GM23338 (cell line): Measurements from ENCODE around the gene FAAH. TPM values are rescaled to one million over a fixed set of nuclear protein-coding genes. Genes with fewer than 3 reads are reported as not detected.

ENCODE experiments used
- ATAC-seq: fragments of 200-7000 bp; cut with Tn5 transposase; 3 replicates; pipeline ENCODE4 v1.9.1; 2020
- DNase-seq: peaks from one replicate; pipeline ENCODE4 v3.0.0-alpha.2; 2015; ENCODE audit warnings: low spot score
- H2AFZ ChIP-seq: fragments of 200-600 bp; sonication (generic); 2 replicates; pipeline ENCODE4 v1.8.0; 2016; ENCODE audit warnings: antibody characterized with exemption, mild to moderate bottlenecking, moderate library complexity
- H3F3A ChIP-seq: fragments of 200-600 bp; sonication (generic); replicated peaks from 2 replicates; pipeline ENCODE4 v1.8.0; 2017; ENCODE audit warnings: antibody characterized with exemption, mixed run types, low read depth
- H3K27ac ChIP-seq: fragments of 200-600 bp; sonication (generic); 2 replicates; pipeline ENCODE4 v1.6.1; 2016; ENCODE audit warnings: low read depth
- H3K27me3 ChIP-seq: fragments of 200-600 bp; sonication (generic); 2 replicates; pipeline ENCODE4 v1.8.0; 2016; ENCODE audit warnings: mild to moderate bottlenecking, mixed run types, moderate library complexity; ENCODE audit not compliant: insufficient read depth
- H3K36me3 ChIP-seq: fragments of 200-600 bp; sonication (generic); 2 replicates; pipeline ENCODE4 v1.8.0; 2016; ENCODE audit warnings: mild to moderate bottlenecking; ENCODE audit not compliant: insufficient read depth
- H3K4me1 ChIP-seq: fragments of 200-600 bp; sonication (generic); 2 replicates; pipeline ENCODE4 v1.8.0; 2016; ENCODE audit warnings: mild to moderate bottlenecking, moderate library complexity; ENCODE audit not compliant: insufficient read depth
- H3K4me2 ChIP-seq: fragments of 200-600 bp; sonication (generic); 2 replicates; pipeline ENCODE4 v1.7.1; 2017; ENCODE audit warnings: mixed run types
- H3K4me3 ChIP-seq: fragments of 200-600 bp; sonication (generic); 2 replicates; pipeline ENCODE4 v1.6.1; 2016; ENCODE audit warnings: mixed run types
- H3K79me2 ChIP-seq: fragments of 200-600 bp; sonication (generic); replicated peaks from 2 replicates; pipeline ENCODE4 v1.8.0; 2017; ENCODE audit warnings: mild to moderate bottlenecking; ENCODE audit not compliant: insufficient read depth
- H3K9me2 ChIP-seq: fragments of 200-600 bp; sonication (generic); 2 replicates; pipeline ENCODE4 v1.8.0; 2017; ENCODE audit not compliant: insufficient read depth
- H4K20me1 ChIP-seq: fragments of 200-600 bp; sonication (generic); replicated peaks from 2 replicates; pipeline ENCODE4 v1.8.0; 2017; ENCODE audit warnings: mild to moderate bottlenecking; ENCODE audit not compliant: insufficient read depth
- H3K27ac Mint-ChIP-seq: 2 replicates; pipeline ENCODE4 v1.8.0; 2020; ENCODE audit warnings: inconsistent platforms, mild to moderate bottlenecking, moderate library complexity, mixed read lengths
- H3K27me3 Mint-ChIP-seq: 3 replicates; pipeline ENCODE4 v1.8.0; 2022; ENCODE audit warnings: low read depth, mild to moderate bottlenecking, moderate library complexity, mixed read lengths, inconsistent platforms; ENCODE audit not compliant: insufficient read depth, poor library complexity
- H3K36me3 Mint-ChIP-seq: 3 replicates; pipeline ENCODE4 v1.8.0; 2021; ENCODE audit warnings: low read depth, mild to moderate bottlenecking, inconsistent platforms, moderate library complexity, mixed read lengths
- H3K4me1 Mint-ChIP-seq: 3 replicates; pipeline ENCODE4 v1.8.0; 2020; ENCODE audit warnings: mild to moderate bottlenecking, inconsistent platforms, mixed read lengths
- H3K4me3 Mint-ChIP-seq: 3 replicates; pipeline ENCODE4 v1.8.0; 2021; ENCODE audit warnings: moderate library complexity, mild to moderate bottlenecking, inconsistent platforms, mixed read lengths
- H3K9me3 Mint-ChIP-seq: 3 replicates; pipeline ENCODE4 v1.8.0; 2020; ENCODE audit warnings: moderate library complexity, mild to moderate bottlenecking, inconsistent platforms, mixed read lengths
- CREB1 ChIP-seq: fragments of 250-450 bp; sonication (Bioruptor Pico); IDR thresholded peaks from 2 replicates; pipeline ENCODE4 v1.5.0; 2020; ENCODE audit warnings: low read depth, mild to moderate bottlenecking, moderate library complexity
- EZH2phosphoT487 ChIP-seq: fragments of 200-600 bp; sonication (generic); IDR thresholded peaks from one replicate; pipeline ENCODE4 v1.8.1; 2018; ENCODE audit warnings: antibody characterized with exemption; ENCODE audit not compliant: unreplicated experiment
- JUNB ChIP-seq: IDR thresholded peaks from one replicate; pipeline ENCODE4 v1.6.1; 2016; ENCODE audit warnings: antibody characterized with exemption; ENCODE audit not compliant: unreplicated experiment
- NANOG ChIP-seq: IDR thresholded peaks from 2 replicates; pipeline ENCODE4 v1.6.1; 2016; ENCODE audit warnings: antibody characterized with exemption, borderline replicate concordance
- POLR2AphosphoS5 ChIP-seq: IDR thresholded peaks from 2 replicates; pipeline ENCODE4 v1.6.1; 2016; ENCODE audit warnings: antibody characterized with exemption, low read depth
- ZNF331 ChIP-seq: fragments of 250-450 bp; sonication (Bioruptor Pico); IDR thresholded peaks from 2 replicates; pipeline ENCODE4 v1.5.0; 2020; ENCODE audit warnings: low read depth, mild to moderate bottlenecking, moderate library complexity
- polyA plus RNA-seq: library from polyadenylated mRNA; unstranded; fragments of >200 nt; fragmentation: Nextera tagmentation; extraction: Ambion mirVana; gene quantifications from 2 replicates; pipeline ENCODE4 v1.2.1, GENCODE V29; 2016
- total RNA-seq: library from RNA; depleted of rRNA; stranded (reverse); fragments of >200 nt; shearing (Covaris generic); gene quantifications from 2 replicates; pipeline ENCODE4 v1.2.3, GENCODE V29; 2014
- TF ChIP-seq, protein P1 (sequence below): IDR thresholded peaks from 2 replicates; pipeline ENCODE4 v1.6.1; 2016; ENCODE audit warnings: antibody characterized with exemption
- TF ChIP-seq, protein P2 (sequence below), 2 experiments: fragments of 200-600 bp in 1 of 2; sonication (generic) in 1 of 2; conservative IDR thresholded peaks; 2 replicates each; pipeline versions ENCODE4 v1.5.1 to v1.6.1; 2016 to 2017; ENCODE audit warnings: antibody characterized with exemption in 2 of 2, low read depth in 2 of 2, mild to moderate bottlenecking in 2 of 2, moderate library complexity in 1 of 2
- TF ChIP-seq, protein P3 (sequence below): IDR thresholded peaks from one replicate; pipeline ENCODE4 v1.6.1; 2018; ENCODE audit warnings: antibody characterized with exemption; ENCODE audit not compliant: unreplicated experiment

Gene FAAH
- total and polyA plus RNA-seq, 2 experiments from 2014 or later = 10.7 to 24.0 TPM

DNA sequence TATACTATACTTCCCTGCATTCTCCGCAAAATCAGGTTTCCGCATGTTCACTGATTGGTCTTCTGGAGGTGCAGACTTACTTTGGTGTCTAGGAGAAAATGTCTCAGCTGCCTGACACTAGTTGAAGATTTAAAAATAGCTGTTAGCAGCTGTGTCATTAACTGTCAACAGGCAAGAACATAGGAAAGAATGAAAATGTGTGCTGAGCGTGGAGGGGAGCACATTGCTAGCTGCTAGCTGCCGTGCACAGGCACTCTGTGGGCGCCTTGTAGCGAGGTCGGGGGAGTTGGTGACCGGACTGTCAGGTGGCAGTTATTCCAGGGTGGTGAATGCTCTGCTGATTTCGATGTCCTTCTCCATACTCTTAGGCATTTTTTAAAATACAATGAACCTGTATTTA lies 5.2 kb downstream of the FAAH start (continued):
- TF ChIP-seq, protein P1, sequence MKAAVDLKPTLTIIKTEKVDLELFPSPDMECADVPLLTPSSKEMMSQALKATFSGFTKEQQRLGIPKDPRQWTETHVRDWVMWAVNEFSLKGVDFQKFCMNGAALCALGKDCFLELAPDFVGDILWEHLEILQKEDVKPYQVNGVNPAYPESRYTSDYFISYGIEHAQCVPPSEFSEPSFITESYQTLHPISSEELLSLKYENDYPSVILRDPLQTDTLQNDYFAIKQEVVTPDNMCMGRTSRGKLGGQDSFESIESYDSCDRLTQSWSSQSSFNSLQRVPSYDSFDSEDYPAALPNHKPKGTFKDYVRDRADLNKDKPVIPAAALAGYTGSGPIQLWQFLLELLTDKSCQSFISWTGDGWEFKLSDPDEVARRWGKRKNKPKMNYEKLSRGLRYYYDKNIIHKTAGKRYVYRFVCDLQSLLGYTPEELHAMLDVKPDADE = no peak
- TF ChIP-seq, protein P2, sequence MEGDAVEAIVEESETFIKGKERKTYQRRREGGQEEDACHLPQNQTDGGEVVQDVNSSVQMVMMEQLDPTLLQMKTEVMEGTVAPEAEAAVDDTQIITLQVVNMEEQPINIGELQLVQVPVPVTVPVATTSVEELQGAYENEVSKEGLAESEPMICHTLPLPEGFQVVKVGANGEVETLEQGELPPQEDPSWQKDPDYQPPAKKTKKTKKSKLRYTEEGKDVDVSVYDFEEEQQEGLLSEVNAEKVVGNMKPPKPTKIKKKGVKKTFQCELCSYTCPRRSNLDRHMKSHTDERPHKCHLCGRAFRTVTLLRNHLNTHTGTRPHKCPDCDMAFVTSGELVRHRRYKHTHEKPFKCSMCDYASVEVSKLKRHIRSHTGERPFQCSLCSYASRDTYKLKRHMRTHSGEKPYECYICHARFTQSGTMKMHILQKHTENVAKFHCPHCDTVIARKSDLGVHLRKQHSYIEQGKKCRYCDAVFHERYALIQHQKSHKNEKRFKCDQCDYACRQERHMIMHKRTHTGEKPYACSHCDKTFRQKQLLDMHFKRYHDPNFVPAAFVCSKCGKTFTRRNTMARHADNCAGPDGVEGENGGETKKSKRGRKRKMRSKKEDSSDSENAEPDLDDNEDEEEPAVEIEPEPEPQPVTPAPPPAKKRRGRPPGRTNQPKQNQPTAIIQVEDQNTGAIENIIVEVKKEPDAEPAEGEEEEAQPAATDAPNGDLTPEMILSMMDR (conservative IDR thresholded peaks at IDR 0.05; ENCODE audit: low read depth in 2 of 2) = no peak
- TF ChIP-seq ZNF331 (CRISPR knock-in tag) = no peak
- no peak for TF ChIP-seq NANOG
- TF ChIP-seq EZH2phosphoT487 = no peak

DNA sequence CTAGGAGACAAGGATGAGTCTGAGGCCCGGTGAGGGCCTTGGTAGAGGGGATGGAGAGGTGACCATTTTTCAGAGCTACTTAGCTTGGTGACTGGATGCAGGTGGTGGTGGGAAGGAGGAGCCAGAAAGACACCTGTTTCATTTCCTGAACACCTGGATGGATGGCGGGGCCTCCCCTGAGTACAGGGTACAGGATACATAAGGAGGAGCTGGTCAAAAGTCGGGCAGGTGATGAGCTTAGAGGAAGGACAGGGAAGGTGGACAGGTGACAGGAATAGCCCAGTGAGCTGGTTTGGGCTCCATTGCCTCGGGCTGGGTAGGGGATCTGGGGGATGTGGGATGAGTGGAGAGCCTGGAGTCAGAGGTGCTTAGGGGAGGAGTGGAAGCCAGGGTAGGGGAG lies 6.3 kb downstream of the FAAH start:
- Histone ChIP-seq H3K79me2 (no peaks in the 10 kb centered on the region), H3K27ac (no peak overlapping the region), H3K4me1 (peaks cover 16% of the 10 kb centered on the region), H3K4me3 (no peak overlapping the region), H3K9me2 (no peaks in the 10 kb centered on the region), H4K20me1 (no peaks in the 10 kb centered on the region; the same call in 1 of the 2 replicates), H3K27me3 (peaks cover 5% of the 10 kb centered on the region), H3K4me2 (no peak overlapping the region), H3K36me3 (no peaks in the 10 kb centered on the region), H3F3A (0 out of 2 replicates have a peak, but pooled peaks cover under 1% of the 10 kb centered on the region), H2AFZ (no peak overlapping the region)
- no peak overlapping the region for H3K4me3 Mint-ChIP-seq
- peaks cover 15% of the 10 kb centered on the region for H3K27me3 Mint-ChIP-seq
- H3K27ac Mint-ChIP-seq = no peak overlapping the region
- H3K4me1 Mint-ChIP-seq = peaks cover 17% of the 10 kb centered on the region
- TF ChIP-seq, protein P1 = no peak
- TF ChIP-seq POLR2AphosphoS5 (no peak), CREB1 (CRISPR knock-in tag) (no peak), NANOG (no peak), ZNF331 (CRISPR knock-in tag) (no peak), JUNB (no peak)
- TF ChIP-seq, protein P3, sequence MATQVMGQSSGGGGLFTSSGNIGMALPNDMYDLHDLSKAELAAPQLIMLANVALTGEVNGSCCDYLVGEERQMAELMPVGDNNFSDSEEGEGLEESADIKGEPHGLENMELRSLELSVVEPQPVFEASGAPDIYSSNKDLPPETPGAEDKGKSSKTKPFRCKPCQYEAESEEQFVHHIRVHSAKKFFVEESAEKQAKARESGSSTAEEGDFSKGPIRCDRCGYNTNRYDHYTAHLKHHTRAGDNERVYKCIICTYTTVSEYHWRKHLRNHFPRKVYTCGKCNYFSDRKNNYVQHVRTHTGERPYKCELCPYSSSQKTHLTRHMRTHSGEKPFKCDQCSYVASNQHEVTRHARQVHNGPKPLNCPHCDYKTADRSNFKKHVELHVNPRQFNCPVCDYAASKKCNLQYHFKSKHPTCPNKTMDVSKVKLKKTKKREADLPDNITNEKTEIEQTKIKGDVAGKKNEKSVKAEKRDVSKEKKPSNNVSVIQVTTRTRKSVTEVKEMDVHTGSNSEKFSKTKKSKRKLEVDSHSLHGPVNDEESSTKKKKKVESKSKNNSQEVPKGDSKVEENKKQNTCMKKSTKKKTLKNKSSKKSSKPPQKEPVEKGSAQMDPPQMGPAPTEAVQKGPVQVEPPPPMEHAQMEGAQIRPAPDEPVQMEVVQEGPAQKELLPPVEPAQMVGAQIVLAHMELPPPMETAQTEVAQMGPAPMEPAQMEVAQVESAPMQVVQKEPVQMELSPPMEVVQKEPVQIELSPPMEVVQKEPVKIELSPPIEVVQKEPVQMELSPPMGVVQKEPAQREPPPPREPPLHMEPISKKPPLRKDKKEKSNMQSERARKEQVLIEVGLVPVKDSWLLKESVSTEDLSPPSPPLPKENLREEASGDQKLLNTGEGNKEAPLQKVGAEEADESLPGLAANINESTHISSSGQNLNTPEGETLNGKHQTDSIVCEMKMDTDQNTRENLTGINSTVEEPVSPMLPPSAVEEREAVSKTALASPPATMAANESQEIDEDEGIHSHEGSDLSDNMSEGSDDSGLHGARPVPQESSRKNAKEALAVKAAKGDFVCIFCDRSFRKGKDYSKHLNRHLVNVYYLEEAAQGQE = no peak
- H3K9me3 Mint-ChIP-seq = no peaks in the 10 kb centered on the region
- DNase-seq (no peak), ATAC-seq (no peak)
- no peaks in the 10 kb centered on the region; the same call in 2 of the 3 replicates for H3K36me3 Mint-ChIP-seq
